Naive thymus-derived CD8-positive, alpha-beta T cell (primary cell): ENCODE results near the gene ASPHD1. TPM values are rescaled to one million over a fixed set of nuclear protein-coding genes. Genes with fewer than 3 reads are reported as not detected.
"Not testable (repeated sequence)": the region's sequence is repeated elsewhere in the genome, so short reads cannot be mapped to it uniquely, and the experiment has no call there.

Experiments used
- ATAC-seq, 2 donors: fragments of 150-1000 bp; cut with Tn5 transposase in 1 of 2; sonication (Bioruptor Pico), chemical (Tn5 transposase) in 1 of 2; 1 replicate in 1 of 2; 2 replicates in 1 of 2; pipeline ENCODE4 v1.10.0; 2021; ENCODE audit warnings: mild to moderate bottlenecking in 2 of 2, moderate library complexity in 2 of 2
- POLR2A ChIA-PET: fragments of 350-600 bp; sonication (Branson Sonifier 250); formaldehyde crosslinking; loops from one replicate; lab custom pipeline; 2021; ENCODE audit warnings: antibody characterized with exemption; lab: Charles Lee
- DNase-seq, 10 donors: peaks; one replicate each; pipeline versions ENCODE4 v3.0.0 to v3.0.0-alpha.2; 2020 to 2022
- H3K27ac Mint-ChIP-seq, 10 donors: one replicate each; pipeline ENCODE4 v1.8.0; 2020 to 2022; ENCODE audit warnings: mild to moderate bottlenecking in 10 of 10, mixed read lengths in 10 of 10, moderate library complexity in 4 of 10, inconsistent platforms in 1 of 10
- H3K27me3 Mint-ChIP-seq, 5 donors: one replicate each; pipeline ENCODE4 v1.8.0; 2021 to 2022; ENCODE audit warnings: mixed read lengths in 5 of 5
- H3K36me3 Mint-ChIP-seq, 3 donors: one replicate each; pipeline ENCODE4 v1.8.0; 2020 to 2022; ENCODE audit warnings: mixed read lengths in 3 of 3, mild to moderate bottlenecking in 2 of 3, inconsistent platforms in 1 of 3
- H3K4me1 Mint-ChIP-seq, 4 donors: one replicate each; pipeline ENCODE4 v1.8.0; 2021 to 2022; ENCODE audit warnings: mixed read lengths in 4 of 4
- H3K4me3 Mint-ChIP-seq, 10 donors: one replicate each; pipeline ENCODE4 v1.8.0; 2020 to 2022; ENCODE audit warnings: mild to moderate bottlenecking in 10 of 10, mixed read lengths in 10 of 10, moderate library complexity in 6 of 10, inconsistent platforms in 1 of 10
- H3K9me3 Mint-ChIP-seq, 9 donors: one replicate each; pipeline ENCODE4 v1.8.0; 2020 to 2022; ENCODE audit warnings: mixed read lengths in 9 of 9, mild to moderate bottlenecking in 3 of 9, inconsistent platforms in 1 of 9, moderate library complexity in 1 of 9
- polyA plus RNA-seq, 3 donors: library from polyadenylated mRNA; unstranded; fragments of 300-500 nt; fragmentation: Illumina TruSeq; gene quantifications; one replicate each; pipeline ENCODE4 v1.2.3, GENCODE V29; 2021
- total RNA-seq, 8 experiments: library from RNA in 2 of 8; stranded (reverse) in 2 of 8; gene quantifications; one replicate each; pipeline ENCODE4 v1.2.3 and lab custom pipeline; 2021 to 2026

Gene ASPHD1
- total and polyA plus RNA-seq, 5 experiments from 2014 or later: not detected

- ATAC-seq (no peak), DNase-seq (no peak)
- H3K4me1 Mint-ChIP-seq: peaks cover 7 to 36% (median 31%) of the 10 kb centered on the region in 4 donors
- POLR2A ChIA-PET: interaction anchor here (0.5 to 2.8 kb wide), 18 partner anchors 9 to 164 kb away, joined by 3 to 13 read pairs (median 5); partner anchors contain the start of genes HIRIP3, KCTD13, KIF22 and MVP
- H3K36me3 Mint-ChIP-seq: peaks cover 0 to 23% (median 6%) of the 10 kb centered on the region in 3 donors
- peak overlapping the region; percentile 97 to 100 (median 99) for H3K27ac Mint-ChIP-seq
- no peaks in the 10 kb centered on the region for H3K27me3 Mint-ChIP-seq
- H3K9me3 Mint-ChIP-seq: no peaks in the 10 kb centered on the region
- peak overlapping the region; percentile 84 to 97 (median 95) for H3K4me3 Mint-ChIP-seq
Observed at GRCh38 chr16:29863669-29863984, 36.7 kb upstream of the ASPHD1 start.

GRCh38 chr16:29864205-29864604 is 36.1 kb upstream of the ASPHD1 start:
- POLR2A ChIA-PET: interaction anchor here (0.5 to 2.8 kb wide), 9 partner anchors 13 to 265 kb away, joined by 3 to 13 read pairs (median 4); partner anchors contain the start of gene PAGR1
- Mint-ChIP-seq H3K4me3 (no peak overlapping the region), H3K36me3 (peaks cover 0 to 17% (median 3%) of the 10 kb centered on the region in 3 donors), H3K4me1 (peaks cover 7 to 36% (median 31%) of the 10 kb centered on the region in 4 donors), H3K27me3 (no peaks in the 10 kb centered on the region), H3K27ac (peak overlapping the region in 3 of 10 donors; percentile 29 to 85 (median 73)), H3K9me3 (no peaks in the 10 kb centered on the region)
- no peak for ATAC-seq
- no peak for DNase-seq

GRCh38 chr16:29868396-29869009 is 31.8 kb upstream of the ASPHD1 start:
- DNase-seq (no peak), ATAC-seq (no peak)
- POLR2A ChIA-PET: no interaction called here
- Mint-ChIP-seq H3K4me1 (peaks cover 1 to 3% (median 3%) of the 10 kb centered on the region in 4 donors), H3K27ac (no peak overlapping the region), H3K36me3 (no peaks in the 10 kb centered on the region), H3K27me3 (no peaks in the 10 kb centered on the region), H3K4me3 (no peak overlapping the region), H3K9me3 (no peaks in the 10 kb centered on the region)

GRCh38 chr16:29869067-29869466 is 31.2 kb upstream of the ASPHD1 start:
- H3K4me1 Mint-ChIP-seq, DNase-seq, H3K36me3 Mint-ChIP-seq, H3K27me3 Mint-ChIP-seq, H3K4me3 Mint-ChIP-seq, H3K27ac Mint-ChIP-seq, POLR2A ChIA-PET, ATAC-seq, H3K9me3 Mint-ChIP-seq: not testable (repeated sequence)

- ATAC-seq: no peak
- Mint-ChIP-seq H3K9me3 (no peaks in the 10 kb centered on the region), H3K27ac (peak overlapping the region in 1 of 10 donors; percentile 41), H3K4me3 (no peak overlapping the region), H3K27me3 (peaks cover 0 to 11% (median 6%) of the 10 kb centered on the region in 5 donors), H3K4me1 (peaks cover 1 to 13% (median 8%) of the 10 kb centered on the region in 4 donors), H3K36me3 (no peaks in the 10 kb centered on the region)
- POLR2A ChIA-PET: interaction anchor here (1.1 kb wide), 1 partner anchor 9 kb away, joined by 3 read pairs; the partner anchor contains the start of gene CDIPT
- DNase-seq: no peak
Observed at GRCh38 chr16:29871822-29872546, 28.3 kb upstream of the ASPHD1 start.

- Mint-ChIP-seq H3K4me1 (peaks cover 6 to 26% (median 19%) of the 10 kb centered on the region in 4 donors), H3K9me3 (no peaks in the 10 kb centered on the region), H3K36me3 (no peaks in the 10 kb centered on the region), H3K27ac (no peak overlapping the region), H3K4me3 (no peak overlapping the region), H3K27me3 (peaks cover 4 to 24% (median 15%) of the 10 kb centered on the region in 5 donors)
- POLR2A ChIA-PET: interaction anchor here (0.7 kb wide), 1 partner anchor 30 kb away, joined by 3 read pairs; no protein-coding TSS in a partner anchor
- DNase-seq (no peak), ATAC-seq (no peak)
Observed at GRCh38 chr16:29873319-29873718, 27.0 kb upstream of the ASPHD1 start.

- Mint-ChIP-seq H3K27ac (no peak overlapping the region), H3K4me3 (no peak overlapping the region), H3K27me3 (peaks cover 7 to 34% (median 17%) of the 10 kb centered on the region in 5 donors), H3K9me3 (no peaks in the 10 kb centered on the region), H3K36me3 (no peaks in the 10 kb centered on the region), H3K4me1 (peaks cover 6 to 26% (median 19%) of the 10 kb centered on the region in 4 donors)
- POLR2A ChIA-PET: interaction anchor here (0.7 kb wide), 1 partner anchor 34 kb away, joined by 4 read pairs; no protein-coding TSS in a partner anchor
- DNase-seq (no peak), ATAC-seq (no peak)
Observed at GRCh38 chr16:29875206-29875605, 25.1 kb upstream of the ASPHD1 start.

- POLR2A ChIA-PET: interaction anchor here (1.1 kb wide), 1 partner anchor 12 kb away, joined by 3 read pairs; no protein-coding TSS in a partner anchor
- Mint-ChIP-seq H3K27ac (peak overlapping the region in 2 of 10 donors; percentile 25 to 64), H3K4me1 (peaks cover 6 to 26% (median 19%) of the 10 kb centered on the region in 4 donors), H3K36me3 (no peaks in the 10 kb centered on the region), H3K4me3 (peak overlapping the region; percentile 54 to 83 (median 70)), H3K27me3 (peaks cover 8 to 38% (median 20%) of the 10 kb centered on the region in 5 donors), H3K9me3 (no peaks in the 10 kb centered on the region)
- DNase-seq (no peak), ATAC-seq (peak in 1 of 2 donors; percentile 21)
Observed at GRCh38 chr16:29876217-29876593, 24.1 kb upstream of the ASPHD1 start.

GRCh38 chr16:29876594-29877249 is 23.6 kb upstream of the ASPHD1 start:
- Mint-ChIP-seq H3K9me3 (no peaks in the 10 kb centered on the region), H3K27me3 (peaks cover 8 to 40% (median 20%) of the 10 kb centered on the region in 5 donors), H3K4me1 (peaks cover 6 to 26% (median 19%) of the 10 kb centered on the region in 4 donors), H3K27ac (peak overlapping the region in 1 of 10 donors; percentile 56), H3K36me3 (no peaks in the 10 kb centered on the region), H3K4me3 (peak overlapping the region; percentile 54 to 83 (median 70))
- DNase-seq (peak in 7 of 10 donors; percentile 14 to 41 (median 18)), ATAC-seq (peak; percentile 59 to 74)
- POLR2A ChIA-PET: interaction anchor here (1.1 kb wide), 1 partner anchor 13 kb away, joined by 3 read pairs; no protein-coding TSS in a partner anchor

GRCh38 chr16:29877266-29877961 is 22.9 kb upstream of the ASPHD1 start:
- Mint-ChIP-seq H3K4me3 (peak overlapping the region; percentile 16 to 84 (median 70)), H3K36me3 (no peaks in the 10 kb centered on the region), H3K27ac (peak overlapping the region in 3 of 10 donors; percentile 6 to 86 (median 8)), H3K27me3 (peaks cover 8 to 40% (median 20%) of the 10 kb centered on the region in 5 donors), H3K9me3 (no peaks in the 10 kb centered on the region), H3K4me1 (peaks cover 6 to 26% (median 19%) of the 10 kb centered on the region in 4 donors)
- DNase-seq (peak in 7 of 10 donors; percentile 5 to 36 (median 13)), ATAC-seq (peak; percentile 56 to 76)
- POLR2A ChIA-PET: interaction anchor here (1.1 kb wide), 2 partner anchors 13 to 49 kb away, joined by 3 read pairs; partner anchors contain the start of gene KCTD13

GRCh38 chr16:29878172-29878571 is 22.1 kb upstream of the ASPHD1 start:
- Mint-ChIP-seq H3K27ac (no peak overlapping the region), H3K9me3 (no peaks in the 10 kb centered on the region), H3K4me3 (peak overlapping the region in 5 of 10 donors; percentile 54 to 84 (median 78)), H3K27me3 (peaks cover 8 to 46% (median 25%) of the 10 kb centered on the region in 5 donors), H3K36me3 (no peaks in the 10 kb centered on the region), H3K4me1 (peaks cover 6 to 26% (median 19%) of the 10 kb centered on the region in 4 donors)
- DNase-seq (no peak), ATAC-seq (no peak)
- POLR2A ChIA-PET: interaction anchor here (1.1 kb wide), 1 partner anchor 48 kb away, joined by 3 read pairs; the partner anchor contains the start of gene KCTD13
